SK-N-DZ (cell line): ENCODE data around the gene OTC. TPM values are rescaled to one million over a fixed set of nuclear protein-coding genes. Genes with fewer than 3 reads are reported as not detected.
A peak's percentile ranks its signal among the peaks of the same experiment; 100 is the strongest.

Source experiments
- DNase-seq: peaks from one replicate; pipeline ENCODE4 v3.0.0-alpha.2; 2015; ENCODE audit warnings: low spot score
- polyA plus RNA-seq, 2 experiments: library from polyadenylated mRNA; depleted of rRNA; stranded (reverse); fragments of >200 nt; gene quantifications; 2 replicates each; pipeline ENCODE4 v1.2.3, GENCODE V29; 2014

The OTC gene
- 0.05 TPM in 1 of 2 replicates, not detected in the other for polyA plus RNA-seq (2014; cell fraction: cytosol; rRNA removed)
- not detected in 2 replicates for polyA plus RNA-seq (2014; cell fraction: nucleus; rRNA removed)

GRCh38 chrX:38352362-38352761, at the start of gene OTC:
OTC (plus strand) TSS chrX:38352604; CDS start chrX:38352697, 93 bp downstream.
- no peak for DNase-seq

- no peak for DNase-seq
Measured at GRCh38 chrX:38304010-38304409, 48.4 kb upstream of the OTC start.

GRCh38 chrX:38305971-38306370, 46.4 kb upstream of the OTC start:
- no peak for DNase-seq

- no peak for DNase-seq
Measured at GRCh38 chrX:38311743-38312142, 40.7 kb upstream of the OTC start.

GRCh38 chrX:38312436-38312835, 40.0 kb upstream of the OTC start:
- DNase-seq: no peak

- DNase-seq: no peak
Measured at GRCh38 chrX:38313190-38313589, 39.2 kb upstream of the OTC start.

GRCh38 chrX:38315186-38315585, 37.2 kb upstream of the OTC start:
- DNase-seq: no peak

GRCh38 chrX:38318196-38318595, 34.2 kb upstream of the OTC start:
- DNase-seq: no peak

- DNase-seq: no peak
Measured at GRCh38 chrX:38318606-38319005, 33.8 kb upstream of the OTC start.

- no peak for DNase-seq
Measured at GRCh38 chrX:38320819-38321218, 31.6 kb upstream of the OTC start.

GRCh38 chrX:38326086-38326485, 26.3 kb upstream of the OTC start:
- no peak for DNase-seq

GRCh38 chrX:38327007-38327774, 25.2 kb upstream of the OTC start, which contains the start of gene RPGR:
RPGR (minus strand) TSS chrX:38327509; CDS start chrX:38327367, 142 bp downstream.
- DNase-seq: peak; percentile 91

- DNase-seq: no peak
Measured at GRCh38 chrX:38327775-38328081, 24.7 kb upstream of the OTC start.

- DNase-seq: no peak
Measured at GRCh38 chrX:38332505-38332904, 19.9 kb upstream of the OTC start.

GRCh38 chrX:38335382-38335781, 17.0 kb upstream of the OTC start:
- no peak for DNase-seq

- no peak for DNase-seq
Measured at GRCh38 chrX:38336538-38337240, 15.7 kb upstream of the OTC start.

- no peak for DNase-seq
Measured at GRCh38 chrX:38341442-38341841, 11.0 kb upstream of the OTC start.

- no peak for DNase-seq
Measured at GRCh38 chrX:38342853-38343778, 9.3 kb upstream of the OTC start.

- DNase-seq: no peak
Measured at GRCh38 chrX:38346150-38346549, 6.3 kb upstream of the OTC start.

- DNase-seq: no peak
Measured at GRCh38 chrX:38347136-38347535, 5.3 kb upstream of the OTC start.

GRCh38 chrX:38351346-38351745, 1.1 kb upstream of the OTC start:
- DNase-seq: no peak

- DNase-seq: no peak
Measured at GRCh38 chrX:38356401-38356800, 4.0 kb downstream of the OTC start.
